SU-DHL-6 (cell line): ENCODE data around the gene VTI1A.

Experiments used
- EZH2phosphoT487 ChIP-seq: fragments of 200-600 bp; sonication (generic), shearing (Covaris generic); conservative IDR thresholded peaks from 2 replicates; pipeline ENCODE4 v1.6.1; 2018; ENCODE audit warnings: mild to moderate bottlenecking, antibody characterized with exemption, low read length, moderate library complexity, mixed read lengths
- TF ChIP-seq, protein P1 (sequence below): fragments of 200-600 bp; sonication (generic); IDR thresholded peaks from one replicate; pipeline ENCODE4 v1.5.1; 2017; ENCODE audit warnings: antibody characterized with exemption, mild to moderate bottlenecking, low read length, moderate library complexity; ENCODE audit not compliant: insufficient read depth, poor library complexity, severe bottlenecking

DNA sequence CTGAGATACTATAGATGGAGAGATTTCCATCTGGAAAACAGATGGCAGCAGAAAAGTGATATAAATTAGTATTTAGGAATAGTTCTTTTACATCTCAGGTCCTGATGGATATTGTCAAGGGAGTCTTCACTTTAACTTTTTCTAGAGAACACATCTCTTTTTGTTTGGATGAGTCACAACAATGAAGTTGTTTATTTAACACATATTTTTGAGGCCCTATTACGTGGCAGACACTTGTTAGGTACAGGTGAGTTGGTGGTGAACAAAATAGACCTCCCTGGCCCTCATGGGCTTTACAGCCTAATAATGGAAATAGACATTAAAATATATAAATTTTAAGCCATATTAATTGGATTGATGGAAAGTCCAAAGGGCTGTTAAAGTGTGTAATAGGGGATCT lies 168.3 kb downstream of the VTI1A start:
- TF ChIP-seq, protein P1, sequence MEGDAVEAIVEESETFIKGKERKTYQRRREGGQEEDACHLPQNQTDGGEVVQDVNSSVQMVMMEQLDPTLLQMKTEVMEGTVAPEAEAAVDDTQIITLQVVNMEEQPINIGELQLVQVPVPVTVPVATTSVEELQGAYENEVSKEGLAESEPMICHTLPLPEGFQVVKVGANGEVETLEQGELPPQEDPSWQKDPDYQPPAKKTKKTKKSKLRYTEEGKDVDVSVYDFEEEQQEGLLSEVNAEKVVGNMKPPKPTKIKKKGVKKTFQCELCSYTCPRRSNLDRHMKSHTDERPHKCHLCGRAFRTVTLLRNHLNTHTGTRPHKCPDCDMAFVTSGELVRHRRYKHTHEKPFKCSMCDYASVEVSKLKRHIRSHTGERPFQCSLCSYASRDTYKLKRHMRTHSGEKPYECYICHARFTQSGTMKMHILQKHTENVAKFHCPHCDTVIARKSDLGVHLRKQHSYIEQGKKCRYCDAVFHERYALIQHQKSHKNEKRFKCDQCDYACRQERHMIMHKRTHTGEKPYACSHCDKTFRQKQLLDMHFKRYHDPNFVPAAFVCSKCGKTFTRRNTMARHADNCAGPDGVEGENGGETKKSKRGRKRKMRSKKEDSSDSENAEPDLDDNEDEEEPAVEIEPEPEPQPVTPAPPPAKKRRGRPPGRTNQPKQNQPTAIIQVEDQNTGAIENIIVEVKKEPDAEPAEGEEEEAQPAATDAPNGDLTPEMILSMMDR = no peak
- TF ChIP-seq EZH2phosphoT487 = no peak
